HG03135 (cell line): ENCODE results near the gene FOXB2.
"Not testable (repeated sequence)": the region's sequence is repeated elsewhere in the genome, so short reads cannot be mapped to it uniquely, and the experiment has no call there.

Experiments
- ATAC-seq: cut with Tn5 transposase; IDR thresholded peaks from one replicate; pipeline ENCODE4 v1.9.1; 2021; ENCODE audit warnings: mild to moderate bottlenecking, moderate library complexity; ENCODE audit not compliant: unreplicated experiment

FOXB2 gene

GRCh38 chr9:77043743-77044142 lies 24.3 kb downstream of the FOXB2 start:
- ATAC-seq = not testable (repeated sequence)

GRCh38 chr9:77060681-77061080 lies 41.2 kb downstream of the FOXB2 start:
- not testable (repeated sequence) for ATAC-seq

GRCh38 chr9:77063645-77064285 lies 44.3 kb downstream of the FOXB2 start:
- ATAC-seq = no peak

GRCh38 chr9:77066388-77066787 lies 46.9 kb downstream of the FOXB2 start:
- no peak for ATAC-seq
